A549 treated with AZD9567 at 1 μM for 4 hours (cell line): Measurements from ENCODE around the gene INTS6. TPM values are rescaled to one million over a fixed set of nuclear protein-coding genes. Genes with fewer than 3 reads are reported as not detected.

ENCODE experiments used
- total RNA-seq: library from RNA; stranded (reverse); fragments of 200-300 nt; extraction: Qiagen RNA extraction; gene quantifications from 5 replicates; pipeline ENCODE4 v1.2.3, GENCODE V29; 2022; ENCODE audit not compliant: insufficient read depth

The INTS6 gene, protein sequence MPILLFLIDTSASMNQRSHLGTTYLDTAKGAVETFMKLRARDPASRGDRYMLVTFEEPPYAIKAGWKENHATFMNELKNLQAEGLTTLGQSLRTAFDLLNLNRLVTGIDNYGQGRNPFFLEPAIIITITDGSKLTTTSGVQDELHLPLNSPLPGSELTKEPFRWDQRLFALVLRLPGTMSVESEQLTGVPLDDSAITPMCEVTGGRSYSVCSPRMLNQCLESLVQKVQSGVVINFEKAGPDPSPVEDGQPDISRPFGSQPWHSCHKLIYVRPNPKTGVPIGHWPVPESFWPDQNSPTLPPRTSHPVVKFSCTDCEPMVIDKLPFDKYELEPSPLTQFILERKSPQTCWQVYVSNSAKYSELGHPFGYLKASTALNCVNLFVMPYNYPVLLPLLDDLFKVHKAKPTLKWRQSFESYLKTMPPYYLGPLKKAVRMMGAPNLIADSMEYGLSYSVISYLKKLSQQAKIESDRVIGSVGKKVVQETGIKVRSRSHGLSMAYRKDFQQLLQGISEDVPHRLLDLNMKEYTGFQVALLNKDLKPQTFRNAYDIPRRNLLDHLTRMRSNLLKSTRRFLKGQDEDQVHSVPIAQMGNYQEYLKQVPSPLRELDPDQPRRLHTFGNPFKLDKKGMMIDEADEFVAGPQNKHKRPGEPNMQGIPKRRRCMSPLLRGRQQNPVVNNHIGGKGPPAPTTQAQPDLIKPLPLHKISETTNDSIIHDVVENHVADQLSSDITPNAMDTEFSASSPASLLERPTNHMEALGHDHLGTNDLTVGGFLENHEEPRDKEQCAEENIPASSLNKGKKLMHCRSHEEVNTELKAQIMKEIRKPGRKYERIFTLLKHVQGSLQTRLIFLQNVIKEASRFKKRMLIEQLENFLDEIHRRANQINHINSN
- total RNA-seq = 8.4 to 9.6 TPM (median 8.7 TPM) in 5 replicates

DNA sequence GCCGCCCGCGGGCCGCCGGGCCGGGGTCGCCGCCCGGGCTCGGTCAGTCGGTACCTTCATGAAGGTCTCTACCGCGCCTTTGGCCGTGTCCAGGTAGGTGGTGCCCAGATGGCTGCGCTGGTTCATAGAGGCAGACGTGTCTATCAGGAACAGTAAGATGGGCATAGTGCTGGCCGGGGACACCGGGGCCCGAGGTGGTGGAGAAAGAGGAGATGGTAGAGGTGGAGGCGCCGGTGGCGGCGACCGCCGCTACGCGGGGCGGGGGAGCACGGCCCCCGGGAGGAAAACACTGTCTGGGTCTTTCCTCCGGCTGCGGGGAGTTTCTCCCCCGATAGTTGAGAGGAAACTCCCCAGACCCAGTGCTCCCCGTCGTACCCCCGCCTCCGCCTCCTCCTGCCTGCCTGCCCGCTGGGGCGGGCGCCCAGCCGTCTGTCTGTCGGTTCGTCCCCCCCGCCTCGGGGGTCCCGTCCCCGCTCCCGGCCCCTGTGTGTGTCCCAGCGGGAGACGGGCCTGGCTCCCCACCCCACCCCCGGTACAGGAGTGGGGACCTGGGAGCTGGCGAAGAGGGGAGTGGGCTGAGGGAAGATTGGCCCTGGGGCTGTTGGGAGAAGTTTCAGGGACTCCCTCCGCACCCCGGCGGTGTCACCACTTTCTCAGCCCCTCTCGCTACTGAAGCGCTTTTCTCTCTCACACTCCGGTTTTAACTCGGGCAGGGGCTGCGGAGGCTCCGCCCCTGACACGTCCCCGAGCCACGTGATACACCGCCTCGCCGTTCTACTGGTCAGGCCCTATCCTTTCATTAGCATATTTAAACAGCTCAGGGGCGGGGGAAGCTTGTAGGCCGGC, at the start of gene INTS6:
Gene INTS6, minus strand, starts transcription at position 676 of the 846 bp plus-strand sequence. Its CDS starts 511 bp downstream, at position 165.

DNA sequence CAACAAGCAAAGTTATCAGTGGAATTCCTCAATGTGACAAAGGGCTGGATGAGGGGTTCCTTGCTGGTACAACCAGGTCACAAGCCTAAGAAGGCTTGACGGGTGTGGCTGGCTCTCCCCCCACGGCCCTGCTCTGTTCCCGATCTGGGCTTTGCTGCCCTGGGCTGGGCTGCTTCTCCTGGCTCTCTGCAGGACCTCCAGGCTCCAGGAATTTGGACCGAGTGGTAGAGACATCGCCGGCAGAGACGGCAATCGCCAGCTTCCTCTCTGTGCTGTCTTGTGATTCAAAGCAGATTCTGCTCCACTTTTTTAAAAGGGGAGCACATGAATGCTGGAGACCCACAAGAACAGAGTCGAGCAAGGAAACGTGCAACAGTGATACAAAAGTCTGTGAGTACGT, 113.5 kb downstream of the INTS6 start, which contains the start of gene SERPINE3:
Gene SERPINE3, plus strand, starts transcription at position 338 of the 400 bp plus-strand sequence. CDS start 1,401 bp downstream, outside the sequence.

Other genes with a start within 250 kb of the INTS6 start
- 2.1 to 5.6 TPM (median 2.4 TPM) in 5 replicates for gene FAM124A, start 230.6 kb downstream of the INTS6 start, total RNA-seq
- not detected in 5 replicates for gene SERPINE3, start 113.3 kb downstream of the INTS6 start, total RNA-seq
- 2.4 to 3.2 TPM (median 2.8 TPM) in 5 replicates for gene WDFY2, start 131.4 kb upstream of the INTS6 start, total RNA-seq